GM19452 (cell line): ENCODE data around the gene KYAT1.

Source experiments
- ATAC-seq: cut with Tn5 transposase; IDR thresholded peaks from one replicate; pipeline ENCODE4 v1.9.1; 2021; ENCODE audit not compliant: unreplicated experiment

The KYAT1 gene

DNA sequence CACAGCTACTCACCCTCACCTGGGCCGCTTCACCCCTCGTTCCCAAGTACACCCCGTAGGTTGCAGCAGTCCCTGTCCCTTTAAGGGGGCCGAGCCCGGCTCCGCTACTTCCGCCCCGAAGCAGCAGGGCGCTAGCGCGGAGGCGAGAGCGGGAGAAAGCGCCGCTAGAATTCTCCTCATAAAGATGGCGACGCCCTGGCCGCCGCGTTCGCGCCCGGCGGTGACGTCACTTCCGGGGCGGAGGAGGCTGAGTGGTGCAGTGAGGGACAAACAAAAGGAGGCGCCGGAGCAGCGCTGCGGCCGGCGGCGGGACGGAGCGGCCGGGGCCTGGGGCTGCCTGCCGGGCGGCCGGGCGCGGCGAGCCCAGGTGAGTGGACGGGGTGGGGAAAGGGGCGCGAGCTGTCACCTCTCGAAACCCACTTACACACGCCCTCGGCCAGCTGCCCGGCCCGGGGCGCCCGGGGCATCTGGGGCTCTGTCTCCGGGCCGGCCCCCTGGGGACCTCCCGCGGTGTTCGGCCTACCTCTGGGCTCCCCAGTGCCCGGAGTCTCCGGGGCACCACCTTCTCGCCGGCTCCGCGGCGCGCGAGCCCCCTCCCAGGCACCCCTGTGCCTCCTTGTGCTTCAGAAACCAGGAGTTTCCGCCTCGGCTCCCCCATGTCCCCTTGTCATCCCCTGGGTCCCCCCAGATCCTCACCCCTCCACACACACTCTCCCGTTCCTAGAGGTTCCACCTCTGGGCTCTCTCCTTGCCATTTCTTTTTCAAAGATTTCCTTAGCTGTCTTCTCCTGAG, at the start of gene KYAT1, which contains the start of gene LRRC8A:
Gene KYAT1 (minus strand): TSS at position 67 of the 793 bp plus-strand sequence. CDS start 36,545 bp downstream, outside the sequence.
Gene LRRC8A (plus strand): TSS at position 250 of the 793 bp plus-strand sequence. CDS start 25,032 bp downstream, outside the sequence.
- peak; percentile 93 for ATAC-seq

DNA sequence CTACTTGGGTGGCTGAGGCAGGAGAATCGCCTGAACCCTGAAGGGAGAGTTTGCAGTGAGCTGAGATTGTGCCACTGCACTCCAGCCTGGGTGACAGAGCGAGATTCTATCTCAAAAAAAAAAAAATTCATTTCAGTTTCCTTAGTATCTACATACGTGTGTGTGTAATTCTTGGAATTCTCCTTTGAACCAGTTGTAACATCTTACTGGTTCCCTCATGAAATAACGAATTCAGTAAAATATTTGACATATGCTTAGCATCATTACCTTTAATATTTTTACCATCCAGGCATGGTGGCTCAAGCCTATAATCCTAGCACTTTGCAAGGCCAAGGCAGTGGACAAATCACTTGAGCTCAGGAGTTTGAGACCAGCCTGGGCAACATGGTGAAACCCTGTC, 47.8 kb upstream of the KYAT1 start:
- ATAC-seq = no peak

DNA sequence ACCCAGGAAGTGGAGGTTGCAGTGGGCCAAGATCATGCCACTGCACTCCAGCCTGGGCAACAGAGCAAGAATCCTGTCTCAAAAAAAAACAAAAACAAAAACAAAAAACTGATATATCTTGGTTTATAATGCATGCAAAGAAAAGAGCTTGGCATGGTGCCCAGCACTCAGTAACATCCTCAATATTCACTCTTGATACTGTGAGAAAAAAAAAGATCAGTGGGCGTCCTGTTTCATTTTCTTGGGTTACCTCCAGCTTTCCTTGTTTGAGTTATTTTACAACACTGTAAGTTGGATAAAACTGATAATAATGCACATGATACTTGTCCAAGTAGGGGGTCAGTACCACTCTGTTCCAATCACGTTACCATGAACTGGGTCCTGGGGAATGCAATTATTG, 46.9 kb upstream of the KYAT1 start:
- ATAC-seq = no peak

- ATAC-seq = no peak
Observed at GRCh38 chr9:128927731-128928411, 46.1 kb upstream of the KYAT1 start.

- no peak for ATAC-seq
Observed at GRCh38 chr9:128923493-128923883, 41.7 kb upstream of the KYAT1 start.

GRCh38 chr9:128921881-128922763, 40.4 kb upstream of the KYAT1 start:
- ATAC-seq = no peak

GRCh38 chr9:128920381-128921058, 38.8 kb upstream of the KYAT1 start, which contains the start of gene PHYHD1:
TSS of gene PHYHD1 (plus strand) at chr9:128920982. CDS start at chr9:128922324, 1,342 bp downstream.
- no peak for ATAC-seq

DNA sequence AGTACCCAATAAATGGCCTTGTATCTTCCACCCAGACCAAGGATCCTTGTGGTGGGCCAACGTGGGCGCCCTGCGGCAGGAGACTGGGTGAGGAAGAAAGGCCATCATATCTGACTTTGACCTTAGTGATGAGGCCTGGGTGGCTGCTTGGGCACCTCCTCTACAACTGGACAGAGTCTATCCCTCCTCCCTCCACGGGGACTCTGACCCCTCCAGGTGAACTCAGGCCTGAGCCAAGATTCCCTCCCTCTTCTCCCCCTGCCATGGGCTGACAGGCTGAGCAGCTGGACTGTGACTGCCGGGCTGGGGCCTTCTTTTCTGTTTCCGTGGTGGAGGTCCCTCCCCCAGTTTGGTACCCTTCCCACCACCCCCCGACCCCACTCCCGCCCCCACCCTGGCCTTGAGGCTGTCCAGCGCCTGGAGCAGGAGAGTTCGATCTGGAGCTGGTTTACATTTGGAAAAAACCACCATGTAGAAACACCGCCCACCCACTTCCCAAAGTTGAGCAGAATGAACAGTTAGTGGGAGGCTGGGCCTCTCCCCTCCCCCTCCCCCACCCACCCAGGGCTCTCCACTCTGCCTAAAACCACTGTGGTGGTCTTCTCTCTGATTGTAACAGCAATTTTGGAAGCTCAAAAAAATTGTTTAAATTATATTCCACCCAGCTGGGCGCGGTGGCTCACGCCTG, 37.8 kb upstream of the KYAT1 start:
- ATAC-seq = no peak

DNA sequence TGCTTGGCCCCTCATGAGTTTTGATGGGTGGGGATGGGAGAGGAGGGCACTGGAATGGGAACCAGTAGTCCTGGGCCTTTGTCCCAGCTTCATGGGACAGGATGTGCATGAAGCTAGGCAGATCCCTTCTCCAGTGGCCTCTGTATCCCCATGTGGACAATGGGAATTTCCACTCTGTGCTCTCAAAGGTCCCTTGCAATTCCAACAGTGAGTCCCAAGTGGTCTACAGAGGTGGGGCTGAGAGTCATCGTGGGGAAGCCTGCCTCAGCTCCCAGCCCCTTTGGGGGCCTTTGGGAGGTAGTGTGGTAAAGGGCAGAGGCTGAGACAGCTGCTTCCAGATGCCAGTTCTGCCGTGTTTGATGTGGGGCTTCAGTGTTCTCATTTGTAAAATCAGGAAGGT, 37.2 kb upstream of the KYAT1 start:
- ATAC-seq = no peak

DNA sequence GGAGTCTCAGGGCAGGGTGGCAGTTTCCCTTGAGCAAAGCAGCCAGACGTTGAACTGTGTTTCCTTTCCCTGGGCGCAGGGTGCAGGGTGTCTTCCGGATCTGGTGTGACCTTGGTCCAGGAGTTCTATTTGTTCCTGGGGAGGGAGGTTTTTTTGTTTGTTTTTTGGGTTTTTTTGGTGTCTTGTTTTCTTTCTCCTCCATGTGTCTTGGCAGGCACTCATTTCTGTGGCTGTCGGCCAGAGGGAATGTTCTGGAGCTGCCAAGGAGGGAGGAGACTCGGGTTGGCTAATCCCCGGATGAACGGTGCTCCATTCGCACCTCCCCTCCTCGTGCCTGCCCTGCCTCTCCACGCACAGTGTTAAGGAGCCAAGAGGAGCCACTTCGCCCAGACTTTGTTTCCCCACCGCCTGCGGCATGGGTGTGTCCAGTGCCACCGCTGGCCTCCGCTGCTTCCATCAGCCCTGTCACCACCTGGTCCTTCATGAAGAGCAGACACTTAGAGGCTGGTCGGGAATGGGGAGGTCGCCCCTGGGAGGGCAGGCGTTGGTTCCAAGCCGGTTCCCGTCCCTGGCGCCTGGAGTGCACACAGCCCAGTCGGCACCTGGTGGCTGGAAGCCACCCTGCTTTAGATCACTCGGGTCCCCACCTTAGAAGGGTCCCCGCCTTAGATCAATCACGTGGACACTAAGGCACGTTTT, 35.5 kb upstream of the KYAT1 start:
- no peak for ATAC-seq

DNA sequence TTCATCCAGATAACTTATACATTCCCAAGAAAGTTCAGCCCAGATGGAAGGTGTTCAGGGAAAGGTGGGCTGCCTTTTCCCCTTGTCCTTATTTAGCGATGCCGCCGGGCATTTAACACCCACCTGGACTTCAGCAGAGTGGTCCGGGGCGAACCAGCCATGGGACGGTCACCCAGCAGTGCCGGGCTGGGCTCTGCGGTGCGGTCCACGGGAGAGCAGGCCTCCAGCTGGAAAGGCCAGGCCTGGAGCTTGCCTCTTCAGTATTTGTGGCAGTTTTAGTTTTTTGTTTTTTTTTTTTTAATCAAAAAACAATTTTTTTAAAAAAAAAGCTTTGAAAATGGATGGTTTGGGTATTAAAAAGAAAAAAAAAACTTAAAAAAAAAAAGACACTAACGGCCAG, 35.0 kb upstream of the KYAT1 start:
- no peak for ATAC-seq

DNA sequence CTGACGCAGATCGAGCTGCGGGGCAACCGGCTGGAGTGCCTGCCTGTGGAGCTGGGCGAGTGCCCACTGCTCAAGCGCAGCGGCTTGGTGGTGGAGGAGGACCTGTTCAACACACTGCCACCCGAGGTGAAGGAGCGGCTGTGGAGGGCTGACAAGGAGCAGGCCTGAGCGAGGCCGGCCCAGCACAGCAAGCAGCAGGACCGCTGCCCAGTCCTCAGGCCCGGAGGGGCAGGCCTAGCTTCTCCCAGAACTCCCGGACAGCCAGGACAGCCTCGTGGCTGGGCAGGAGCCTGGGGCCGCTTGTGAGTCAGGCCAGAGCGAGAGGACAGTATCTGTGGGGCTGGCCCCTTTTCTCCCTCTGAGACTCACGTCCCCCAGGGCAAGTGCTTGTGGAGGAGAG, 34.5 kb upstream of the KYAT1 start:
- no peak for ATAC-seq

GRCh38 chr9:128913995-128914772, 32.4 kb upstream of the KYAT1 start:
- no peak for ATAC-seq

GRCh38 chr9:128913048-128913900, 31.5 kb upstream of the KYAT1 start:
- no peak for ATAC-seq

DNA sequence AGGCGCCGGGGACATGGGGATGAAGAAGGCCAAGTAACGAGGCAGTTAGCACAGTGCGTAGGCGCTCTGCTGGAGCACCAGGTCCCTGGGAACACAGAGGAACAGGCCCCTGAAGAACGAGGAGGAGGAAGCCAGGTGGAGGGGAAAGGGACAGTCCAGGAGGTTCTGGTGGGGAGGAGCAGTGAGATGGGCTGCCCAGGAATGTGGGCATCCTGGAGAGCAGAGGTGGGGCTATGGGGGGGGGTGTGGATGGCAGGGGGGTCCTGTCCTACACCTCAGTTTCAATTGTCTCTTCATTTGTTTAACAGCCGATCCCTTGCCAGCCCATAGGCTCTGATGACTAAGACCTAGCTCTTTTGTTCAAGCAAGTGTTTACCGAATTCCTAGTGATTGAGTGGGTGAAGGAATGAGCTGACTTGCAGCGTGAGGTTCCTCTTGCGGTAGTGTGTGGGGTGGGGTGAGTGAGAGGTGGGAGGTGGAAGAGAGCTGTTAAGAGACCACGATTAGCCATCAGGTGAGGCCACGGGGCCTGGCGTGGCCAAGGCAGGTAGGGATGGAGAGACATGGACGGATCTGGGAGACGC, 30.6 kb upstream of the KYAT1 start:
- no peak for ATAC-seq

DNA sequence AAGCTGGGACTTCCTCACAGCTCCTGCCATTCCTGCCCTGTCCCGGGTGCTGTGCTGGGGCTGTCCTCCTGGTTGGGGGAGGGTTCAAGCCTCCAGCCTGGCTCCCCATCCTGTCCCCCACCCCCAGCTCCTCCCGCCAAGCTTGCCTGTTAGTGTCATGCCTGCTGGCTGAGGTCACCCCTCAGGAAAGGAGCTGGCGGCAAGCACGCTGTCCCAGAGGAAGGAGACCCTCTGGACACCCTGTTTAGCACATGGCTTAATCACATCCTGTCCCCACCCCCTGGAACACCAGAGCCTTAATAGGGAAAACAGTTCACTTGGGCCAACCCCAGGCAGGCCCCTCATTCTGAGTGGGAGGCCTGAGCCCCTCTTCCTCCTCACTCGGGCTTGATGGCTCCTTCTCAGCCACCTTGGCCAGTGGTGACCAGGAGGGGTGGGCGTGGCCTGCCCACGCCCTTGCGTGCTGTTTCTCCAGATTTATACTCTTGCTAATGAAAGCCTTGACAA, 29.8 kb upstream of the KYAT1 start:
- no peak for ATAC-seq

GRCh38 chr9:128910906-128911305, 29.2 kb upstream of the KYAT1 start:
- ATAC-seq = no peak
